Liver (tissue), 9 donors: ENCODE measurements around the gene MYOM3. TPM values are rescaled to one million over a fixed set of nuclear protein-coding genes. Genes with fewer than 3 reads are reported as not detected.

Source experiments
- DNase-seq: peaks from one replicate; pipeline ENCODE4 v3.0.0-alpha.2; 2017; ENCODE audit warnings: low spot score
- H3K27ac ChIP-seq, 2 donors: one replicate each; pipeline ENCODE4 v1.7.0; 2013; ENCODE audit warnings: inconsistent platforms in 2 of 2, low read length in 2 of 2, control low read depth in 1 of 2, low read depth in 1 of 2, mild to moderate bottlenecking in 1 of 2
- H3K27me3 ChIP-seq, 4 donors: one replicate each; pipeline versions ENCODE4 v1.6.1 to v1.7.0; 2013; ENCODE audit warnings: low read length in 3 of 4, inconsistent platforms in 1 of 4, mild to moderate bottlenecking in 1 of 4, moderate library complexity in 1 of 4; ENCODE audit not compliant: control insufficient read depth in 4 of 4, insufficient read depth in 4 of 4
- H3K36me3 ChIP-seq, 4 donors: one replicate each; pipeline versions ENCODE4 v1.6.1 to v1.7.0; 2013; ENCODE audit warnings: low read length in 3 of 4, mild to moderate bottlenecking in 3 of 4, low read depth in 1 of 4, moderate library complexity in 1 of 4; ENCODE audit not compliant: control insufficient read depth in 4 of 4, insufficient read depth in 3 of 4
- H3K4me1 ChIP-seq, 4 donors: one replicate each; pipeline versions ENCODE4 v1.6.1 to v1.7.0; 2013; ENCODE audit warnings: low read length in 3 of 4, mild to moderate bottlenecking in 3 of 4, moderate library complexity in 1 of 4; ENCODE audit not compliant: control insufficient read depth in 4 of 4, insufficient read depth in 4 of 4
- H3K4me3 ChIP-seq, 3 donors: one replicate each; pipeline versions ENCODE4 v1.6.1 to v1.7.0; 2013; ENCODE audit warnings: low read length in 3 of 3, control low read depth in 1 of 3, low read depth in 1 of 3, mild to moderate bottlenecking in 1 of 3
- H3K9ac ChIP-seq, 2 donors: one replicate each; pipeline ENCODE4 v1.7.0; 2013; ENCODE audit warnings: low read length in 2 of 2, mild to moderate bottlenecking in 2 of 2, moderate library complexity in 2 of 2, control low read depth in 1 of 2, low read depth in 1 of 2
- H3K9me3 ChIP-seq, 4 donors: one replicate each; pipeline versions ENCODE4 v1.6.1 to v1.7.0; 2013; ENCODE audit warnings: low read length in 3 of 4; ENCODE audit not compliant: control insufficient read depth in 4 of 4
- ATF3 ChIP-seq: IDR thresholded peaks from 2 replicates; pipeline ENCODE4 v1.6.1; 2016; ENCODE audit warnings: antibody characterized with exemption
- EGR1 ChIP-seq, 2 donors: IDR thresholded peaks; 2 replicates each; pipeline ENCODE4 v1.6.1; 2016 to 2018; ENCODE audit warnings: antibody characterized with exemption in 2 of 2, low read depth in 2 of 2
- FOXA1 ChIP-seq: IDR thresholded peaks from 2 replicates; pipeline ENCODE4 v1.6.1; 2016; ENCODE audit warnings: antibody characterized with exemption
- JUND ChIP-seq, 2 donors: IDR thresholded peaks; 2 replicates each; pipeline ENCODE4 v1.6.1; 2016; ENCODE audit warnings: antibody characterized with exemption in 2 of 2
- MAX ChIP-seq: IDR thresholded peaks from 2 replicates; pipeline ENCODE4 v1.6.1; 2016; ENCODE audit warnings: antibody characterized with exemption
- NR2F2 ChIP-seq: IDR thresholded peaks from 2 replicates; pipeline ENCODE4 v1.6.1; 2016; ENCODE audit warnings: antibody characterized with exemption
- RAD21 ChIP-seq, 2 donors: IDR thresholded peaks; 2 replicates each; pipeline ENCODE4 v1.6.1; 2016; ENCODE audit warnings: antibody characterized with exemption in 2 of 2, mild to moderate bottlenecking in 2 of 2
- REST ChIP-seq: IDR thresholded peaks from 2 replicates; pipeline ENCODE4 v1.6.1; 2016; ENCODE audit warnings: antibody characterized with exemption, mild to moderate bottlenecking
- RXRA ChIP-seq, 2 donors: IDR thresholded peaks; 2 replicates each; pipeline ENCODE4 v1.6.1; 2017 to 2018; ENCODE audit warnings: antibody characterized with exemption in 2 of 2, mild to moderate bottlenecking in 1 of 2
- TAF1 ChIP-seq: conservative IDR thresholded peaks from 2 replicates; pipeline ENCODE4 v1.6.1; 2016; ENCODE audit warnings: antibody characterized with exemption, mild to moderate bottlenecking
- YY1 ChIP-seq: IDR thresholded peaks from 2 replicates; pipeline ENCODE4 v1.6.1; 2016; ENCODE audit warnings: antibody characterized with exemption, mild to moderate bottlenecking
- ZBTB33 ChIP-seq: IDR thresholded peaks from 2 replicates; pipeline ENCODE4 v1.6.1; 2016; ENCODE audit warnings: antibody characterized with exemption
- WGBS: extraction: QIAGEN DNeasy Blood & Tissue Kit; methylation state at CpG from one replicate; pipeline ENCODE4 v1.1.7; 2013; 5-methylcytosine and 5-hydroxymethylcytosine counted together
- polyA plus RNA-seq, 2 donors: library from polyadenylated mRNA; stranded (reverse) in 1 of 2; unstranded in 1 of 2; fragments of 200-250 nt in 1 of 2; fragments of >200 nt in 1 of 2; fragmentation: Nextera tagmentation in 1 of 2; extraction: Ambion mirVana in 1 of 2; gene quantifications; one replicate each; pipeline versions ENCODE4 v1.2.1 to v1.2.3, GENCODE V29; 2013 to 2015
- total RNA-seq, 2 donors: library from RNA; depleted of rRNA; stranded (reverse); fragments of >200 nt; gene quantifications; one replicate each; pipeline ENCODE4 v1.2.3, GENCODE V29; 2014
- donor health status: healthy.
- donor health status: healthy.
- donor health status: healthy.
- donor health status: healthy.
- donor health status: healthy.

The MYOM3 gene
- total and polyA plus RNA-seq, 4 donors: 0.01 to 0.17 (median 0.05) TPM; not detected in 1

- no peak overlapping the region for H3K9ac ChIP-seq
- H3K27me3 ChIP-seq: no peaks in the 10 kb centered on the region
- no peak for DNase-seq
- 92% methylated on average over 5 of the region's 5 CpGs for WGBS
- no peaks in the 10 kb centered on the region for H3K9me3 ChIP-seq
- no peaks in the 10 kb centered on the region for H3K36me3 ChIP-seq
- H3K27ac ChIP-seq: no peak overlapping the region
- H3K4me3 ChIP-seq: no peak overlapping the region
- no peak for TF ChIP-seq REST
- TF ChIP-seq NR2F2: no peak
- H3K4me1 ChIP-seq: peaks cover 0 to 2% (median 0%) of the 10 kb centered on the region in 4 donors
Observed at GRCh38 chr1:24074196-24074595, 37.7 kb downstream of the MYOM3 start.

GRCh38 chr1:24071941-24072340, 40.0 kb downstream of the MYOM3 start:
- Histone ChIP-seq H3K4me1 (peaks cover 0 to 2% (median 0%) of the 10 kb centered on the region in 4 donors), H3K27me3 (no peaks in the 10 kb centered on the region), H3K4me3 (no peak overlapping the region), H3K9ac (no peak overlapping the region), H3K36me3 (no peaks in the 10 kb centered on the region), H3K27ac (no peak overlapping the region), H3K9me3 (no peaks in the 10 kb centered on the region)
- 90% methylated on average over 7 of the region's 7 CpGs for WGBS
- DNase-seq: no peak
- TF ChIP-seq MAX (no peak), NR2F2 (no peak), REST (no peak), EGR1 (IDR thresholded peaks at IDR 0.05; ENCODE audit: low read depth in 2 of 2) (no peak), JUND (IDR thresholded peaks at IDR 0.05) (no peak), RAD21 (IDR thresholded peaks at IDR 0.05) (no peak), RXRA (IDR thresholded peaks at IDR 0.05) (no peak), FOXA1 (no peak), ZBTB33 (no peak), ATF3 (no peak), TAF1 (no peak), YY1 (no peak)
